AG04450 (cell line): ENCODE results near the gene RBM12. TPM values are rescaled to one million over a fixed set of nuclear protein-coding genes. Genes with fewer than 3 reads are reported as not detected.

Source experiments
- CTCF ChIA-PET: fragments of 300-600, 350-600 bp; formaldehyde crosslinking; extraction: SDS; loops from one replicate; lab custom pipeline; 2022; ENCODE audit warnings: antibody characterized with exemption, inconsistent platforms; lab: Charles Lee
- POLR2A ChIA-PET: fragments of 350-600 bp; formaldehyde crosslinking; extraction: SDS; loops from one replicate; lab custom pipeline; 2021; ENCODE audit warnings: antibody characterized with exemption, inconsistent platforms; lab: Yijun Ruan, JAX
- DNase-seq: peaks from one replicate; pipeline ENCODE4 v3.0.0-alpha.2; 2011; ENCODE audit warnings: low read depth, low spot score
- H3K27ac ChIP-seq: one replicate; pipeline ENCODE4 v1.5.1; 2012; ENCODE audit warnings: low read depth, low read length, control low read depth
- H3K27me3 ChIP-seq: one replicate; pipeline ENCODE4 v1.6.0; 2012; ENCODE audit warnings: low read length; ENCODE audit not compliant: control insufficient read depth, insufficient read depth
- H3K4me3 ChIP-seq: 2 replicates; pipeline ENCODE4 v1.5.1; 2011; ENCODE audit warnings: mild to moderate bottlenecking, low read depth, low read length, control low read depth
- H3K9me3 ChIP-seq: 2 replicates; pipeline ENCODE4 v1.5.1; 2012; ENCODE audit warnings: low read length; ENCODE audit not compliant: control insufficient read depth, insufficient read depth
- CTCF ChIP-seq: IDR thresholded peaks from 2 replicates; pipeline ENCODE4 v1.5.1; 2011; ENCODE audit warnings: low read depth, low read length, control low read depth, inconsistent platforms
- polyA plus RNA-seq: library from polyadenylated mRNA; depleted of rRNA; stranded (reverse); fragments of >200 nt; gene quantifications from 2 replicates; pipeline ENCODE4 v1.2.3, GENCODE V29; 2011

The RBM12 gene
- polyA plus RNA-seq, 1 experiment, result 91.1 TPM

GRCh38 chr20:35652641-35653429 is 11.9 kb downstream of the RBM12 start:
- DNase-seq, result no peak
- ChIA-PET POLR2A (interaction anchor here (1.3 to 1.4 kb wide), 2 partner anchors 12 to 36 kb away, joined by 3 to 7 read pairs; no protein-coding TSS in a partner anchor), CTCF (no interaction called here)
- TF ChIP-seq CTCF, result no peak
- H3K9me3 ChIP-seq, result no peaks in the 10 kb centered on the region
- H3K4me3 ChIP-seq, result no peak overlapping the region
- no peak overlapping the region for H3K27ac ChIP-seq
- no peaks in the 10 kb centered on the region for H3K27me3 ChIP-seq

GRCh38 chr20:35651958-35652357 is 12.7 kb downstream of the RBM12 start:
- no peak overlapping the region for H3K4me3 ChIP-seq
- POLR2A ChIA-PET, result interaction anchor here (0.6 to 1.4 kb wide), 3 partner anchors 11 to 35 kb away, joined by 3 to 7 read pairs (median 3); no protein-coding TSS in a partner anchor
- no peaks in the 10 kb centered on the region for H3K27me3 ChIP-seq
- no peak for TF ChIP-seq CTCF
- DNase-seq, result no peak
- H3K27ac ChIP-seq, result no peak overlapping the region
- H3K9me3 ChIP-seq, result no peaks in the 10 kb centered on the region
- CTCF ChIA-PET, result no interaction called here

DNA sequence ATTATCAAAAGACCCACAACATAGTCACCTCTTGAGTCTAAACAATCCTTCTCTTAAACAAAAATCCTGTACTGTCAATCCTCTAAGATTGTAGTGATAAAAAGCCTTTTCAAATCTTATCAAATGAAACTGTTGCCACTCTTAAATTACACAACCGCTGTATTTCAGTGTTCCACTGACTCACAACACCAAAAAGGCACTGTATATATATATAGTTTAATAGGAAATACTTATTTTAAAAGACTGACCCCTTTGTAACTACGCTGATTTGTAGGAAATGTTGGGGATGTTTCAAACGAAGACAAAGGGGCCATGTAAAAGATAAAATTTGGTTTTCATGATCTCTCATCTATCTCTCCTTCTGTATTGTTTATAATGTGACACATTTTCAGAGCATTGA is 14.1 kb downstream of the RBM12 start:
- no peak for DNase-seq
- H3K9me3 ChIP-seq, result no peaks in the 10 kb centered on the region
- ChIA-PET POLR2A (no interaction called here), CTCF (no interaction called here)
- H3K27ac ChIP-seq, result no peak overlapping the region
- no peak for TF ChIP-seq CTCF
- H3K27me3 ChIP-seq, result no peaks in the 10 kb centered on the region
- no peak overlapping the region for H3K4me3 ChIP-seq

DNA sequence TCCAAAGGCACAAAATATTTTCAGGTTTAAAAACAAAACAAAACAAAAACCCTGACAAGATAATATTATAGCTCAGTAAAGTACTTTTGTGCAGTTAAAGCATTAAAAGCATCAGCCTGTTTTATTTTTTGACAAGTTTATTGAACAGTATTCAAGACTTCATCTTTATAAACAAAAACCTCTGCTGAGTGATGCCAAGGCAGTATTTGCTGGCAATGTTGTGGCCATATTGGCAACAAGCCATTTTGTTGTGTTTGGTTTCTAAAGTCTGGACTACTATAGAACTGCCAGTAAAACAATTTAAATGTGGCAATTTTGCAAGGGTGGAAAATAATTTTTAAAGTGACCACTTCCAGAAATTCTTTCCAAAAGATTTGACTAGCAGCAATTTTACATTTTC is 15.9 kb downstream of the RBM12 start:
- no peak for DNase-seq
- TF ChIP-seq CTCF, result no peak
- POLR2A ChIA-PET, result interaction anchor here (0.9 kb wide), 1 partner anchor 15 kb away, joined by 3 read pairs; no protein-coding TSS in a partner anchor
- Histone ChIP-seq H3K27me3 (no peaks in the 10 kb centered on the region), H3K4me3 (no peak overlapping the region), H3K9me3 (no peaks in the 10 kb centered on the region), H3K27ac (no peak overlapping the region)
- CTCF ChIA-PET, result interaction anchor here (0.7 to 1.8 kb wide), 3 partner anchors 138 to 201 kb away, joined by 3 to 4 read pairs (median 3); no protein-coding TSS in a partner anchor

DNA sequence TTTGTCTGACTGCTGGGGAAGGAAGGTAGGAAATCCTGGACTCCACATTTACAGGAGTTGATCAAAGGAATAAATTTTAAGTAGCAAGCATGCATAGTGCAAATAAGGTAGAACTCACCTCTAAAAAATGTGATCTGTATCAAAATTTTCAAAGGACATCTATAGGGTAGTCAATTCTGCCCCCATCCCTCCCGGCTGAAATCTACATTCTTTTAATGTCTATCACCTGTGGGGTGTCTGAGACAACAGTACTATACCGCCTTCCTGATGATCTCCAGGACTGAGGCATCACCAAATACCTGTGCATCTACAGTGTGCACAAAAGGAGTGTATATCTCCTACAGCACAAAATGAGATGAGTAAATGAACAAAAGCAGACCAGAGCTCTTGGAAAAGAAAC is 19.9 kb downstream of the RBM12 start:
- no peaks in the 10 kb centered on the region for H3K27me3 ChIP-seq
- DNase-seq, result no peak
- no peak overlapping the region for H3K4me3 ChIP-seq
- ChIA-PET CTCF (no interaction called here), POLR2A (no interaction called here)
- TF ChIP-seq CTCF, result no peak
- H3K9me3 ChIP-seq, result no peaks in the 10 kb centered on the region
- H3K27ac ChIP-seq, result no peak overlapping the region
